GM23248 (cell line): ENCODE data around the gene TDRD3.

Experiments used
- EZH2 ChIP-seq: fragments of 200-600 bp; sonication (generic); IDR thresholded peaks from 2 replicates; pipeline ENCODE4 v1.6.1; 2018; ENCODE audit warnings: antibody characterized with exemption, mild to moderate bottlenecking; ENCODE audit not compliant: insufficient read depth, poor library complexity, severe bottlenecking
- EZH2phosphoT487 ChIP-seq: fragments of 200-600 bp; sonication (generic); IDR thresholded peaks from 2 replicates; pipeline ENCODE4 v1.6.1; 2018; ENCODE audit warnings: antibody characterized with exemption, moderate library complexity, mild to moderate bottlenecking, low read depth; ENCODE audit not compliant: insufficient read depth

DNA sequence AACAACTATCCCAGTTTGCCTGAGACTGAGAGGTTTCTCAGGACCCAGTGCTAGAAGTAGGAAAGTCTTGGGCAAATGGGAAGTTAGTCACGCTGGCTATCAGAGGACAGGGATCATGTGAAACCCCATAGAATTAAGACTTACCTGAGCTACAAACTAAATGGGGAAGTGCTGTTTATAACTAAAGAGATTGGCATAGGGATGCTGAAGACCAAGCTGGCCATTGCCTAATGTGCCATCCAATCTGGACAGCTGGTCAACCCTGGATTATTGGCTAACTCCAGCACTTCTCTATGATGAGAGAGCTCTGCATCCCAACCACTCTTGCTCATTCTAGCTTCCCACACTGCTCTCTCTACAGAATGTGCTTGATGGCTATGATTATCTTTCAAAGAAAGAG is 216.1 kb downstream of the TDRD3 start:
- TF ChIP-seq EZH2 = no peak
- TF ChIP-seq EZH2phosphoT487 = no peak
